ENCODE measurements around the gene COG8. TPM values are rescaled to one million over a fixed set of nuclear protein-coding genes. Genes with fewer than 3 reads are reported as not detected.

Gene COG8
- total and polyA plus RNA-seq, 9 of the 15 experiments (the other 6 are each of a cell fraction or from before 2014, with no cell fraction given), result 3.7 to 42.6 (median 30.1) TPM

- TF ChIP-seq ZNF609 (CRISPR knock-in tag; IDR thresholded peaks at IDR 0.05; ENCODE audit: borderline replicate concordance) (no peak), NRF1 (conservative IDR thresholded peaks at IDR 0.05 in 1 of 2, IDR thresholded peaks at IDR 0.05 in 1 of 2) (no peak), DIDO1 (tag; IDR thresholded peaks at IDR 0.05; ENCODE audit: low read depth) (no peak), CHD7 (IDR thresholded peaks at IDR 0.05; ENCODE audit: low read depth, low read length) (no peak), EZH2 (IDR thresholded peaks at IDR 0.05; ENCODE audit: borderline replicate concordance, low read depth, low read length) (no peak), FOXP4 (CRISPR knock-in tag; IDR thresholded peaks at IDR 0.05; ENCODE audit: borderline replicate concordance) (no peak), ARHGAP35 (IDR thresholded peaks at IDR 0.05; ENCODE audit: partially characterized antibody) (no peak), SNAPC5 (CRISPR knock-in tag; IDR thresholded peaks at IDR 0.05) (no peak), MYNN (IDR thresholded peaks at IDR 0.05) (no peak), MYNN (CRISPR knock-in tag; IDR thresholded peaks at IDR 0.05) (no peak)
These were observed 46.0 kb downstream of the COG8 start (continued) for GRCh38 chr16:69293401-69293800.

Data from K562 (cell line).